ENCODE measurements around the gene GZMH. TPM values are rescaled to one million over a fixed set of nuclear protein-coding genes. Genes with fewer than 3 reads are reported as not detected.

The GZMH gene
- total RNA-seq, 4 donors from 2014 or later, result not detected

- no peaks in the 10 kb centered on the region for H3K36me3 ChIP-seq
- no peaks in the 10 kb centered on the region for H3K9me3 ChIP-seq
- DNase-seq (no peak), ATAC-seq (no peak)
- no peak for TF ChIP-seq POLR2A (IDR thresholded peaks at IDR 0.05)
- no peak for TF ChIP-seq CTCF (IDR thresholded peaks at IDR 0.05 in 4 of 5, conservative IDR thresholded peaks at IDR 0.05 in 1 of 5)
- in situ Hi-C loops (cut with MboI; ENCODE audit: low sequenced_read_pairs in 4 of 4) (no loop called here), intact Hi-C loops (cut with DNase I; ENCODE audit: low total_unique reads) (no loop called here)
- H3K27ac ChIP-seq, result no peak overlapping the region
- no peaks in the 10 kb centered on the region for H3K27me3 ChIP-seq
- no peak overlapping the region for H3K4me3 ChIP-seq
- H3K4me1 ChIP-seq, result no peaks in the 10 kb centered on the region
These were observed 20.8 kb upstream of the GZMH start for GRCh38 chr14:24630087-24630871.

- TF ChIP-seq CTCF (IDR thresholded peaks at IDR 0.05 in 4 of 5, conservative IDR thresholded peaks at IDR 0.05 in 1 of 5) (no peak), POLR2A (IDR thresholded peaks at IDR 0.05) (no peak)
- DNase-seq (no peak), ATAC-seq (no peak)
- H3K4me1 ChIP-seq, result no peaks in the 10 kb centered on the region
- in situ Hi-C loops (cut with MboI; ENCODE audit: low sequenced_read_pairs in 4 of 4), result no loop called here
- H3K4me3 ChIP-seq, result no peak overlapping the region
- H3K9me3 ChIP-seq, result no peaks in the 10 kb centered on the region
- no peak overlapping the region for H3K27ac ChIP-seq
- no peaks in the 10 kb centered on the region for H3K36me3 ChIP-seq
- H3K27me3 ChIP-seq, result no peaks in the 10 kb centered on the region
- intact Hi-C loops (cut with DNase I; ENCODE audit: low total_unique reads), result no loop called here
These were observed 20.0 kb upstream of the GZMH start for GRCh38 chr14:24629521-24629920.

- no peak for DNase-seq
- no peaks in the 10 kb centered on the region for H3K36me3 ChIP-seq
These were observed 4.3 kb upstream of the GZMH start for GRCh38 chr14:24613747-24614146.

GRCh38 chr14:24613241-24613640 lies 3.8 kb upstream of the GZMH start:
- in situ Hi-C loops (cut with MboI; ENCODE audit: low sequenced_read_pairs in 4 of 4) (no loop called here), intact Hi-C loops (cut with DNase I; ENCODE audit: low total_unique reads) (no loop called here)
- no peaks in the 10 kb centered on the region for H3K9me3 ChIP-seq
- no peaks in the 10 kb centered on the region for H3K36me3 ChIP-seq
- TF ChIP-seq POLR2A (IDR thresholded peaks at IDR 0.05), result no peak
- TF ChIP-seq CTCF (IDR thresholded peaks at IDR 0.05 in 4 of 5, conservative IDR thresholded peaks at IDR 0.05 in 1 of 5), result no peak
- ATAC-seq (no peak), DNase-seq (no peak)
- H3K27ac ChIP-seq, result no peak overlapping the region
- H3K27me3 ChIP-seq, result no peaks in the 10 kb centered on the region
- no peaks in the 10 kb centered on the region for H3K4me1 ChIP-seq
- no peak overlapping the region for H3K4me3 ChIP-seq

More at GRCh38 chr14:24613747-24614146, 4.3 kb upstream of the GZMH start:
- intact Hi-C loops (cut with DNase I; ENCODE audit: low total_unique reads), result no loop called here
- Histone ChIP-seq H3K9me3 (no peaks in the 10 kb centered on the region), H3K27me3 (no peaks in the 10 kb centered on the region), H3K27ac (no peak overlapping the region), H3K4me3 (no peak overlapping the region), H3K4me1 (no peaks in the 10 kb centered on the region)
- TF ChIP-seq POLR2A (IDR thresholded peaks at IDR 0.05), result no peak
- TF ChIP-seq CTCF (IDR thresholded peaks at IDR 0.05 in 4 of 5, conservative IDR thresholded peaks at IDR 0.05 in 1 of 5), result no peak
- in situ Hi-C loops (cut with MboI; ENCODE audit: low sequenced_read_pairs in 4 of 4), result no loop called here
- ATAC-seq, result no peak

Data from gastrocnemius medialis (tissue), 4 donors.